Hepatic stellate cell (primary cell): Measurements from ENCODE around the gene HEATR3.

Source experiments
- DNase-seq: peaks from one replicate; pipeline ENCODE4 v3.0.0; 2011; ENCODE audit warnings: low spot score

The HEATR3 gene

DNA sequence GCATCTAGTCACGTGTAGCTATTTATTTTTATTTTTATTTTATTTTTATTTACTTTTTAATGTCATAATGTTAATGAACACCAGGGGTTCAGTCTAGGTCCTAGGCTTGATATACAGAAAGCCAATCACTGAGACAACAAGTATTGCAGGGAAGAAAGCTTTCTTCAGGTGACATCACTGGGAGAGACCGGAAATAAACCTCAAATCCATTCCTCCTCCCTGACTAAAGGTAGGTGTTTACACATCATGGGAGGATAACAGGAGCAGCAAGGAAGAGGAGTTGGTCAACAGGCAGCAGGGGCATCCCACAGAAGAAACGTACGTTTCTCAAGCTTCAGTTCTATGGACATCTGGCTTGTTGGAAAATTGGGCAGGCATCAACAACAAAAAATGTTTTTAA lies 9.5 kb upstream of the HEATR3 start:
- DNase-seq: no peak

DNA sequence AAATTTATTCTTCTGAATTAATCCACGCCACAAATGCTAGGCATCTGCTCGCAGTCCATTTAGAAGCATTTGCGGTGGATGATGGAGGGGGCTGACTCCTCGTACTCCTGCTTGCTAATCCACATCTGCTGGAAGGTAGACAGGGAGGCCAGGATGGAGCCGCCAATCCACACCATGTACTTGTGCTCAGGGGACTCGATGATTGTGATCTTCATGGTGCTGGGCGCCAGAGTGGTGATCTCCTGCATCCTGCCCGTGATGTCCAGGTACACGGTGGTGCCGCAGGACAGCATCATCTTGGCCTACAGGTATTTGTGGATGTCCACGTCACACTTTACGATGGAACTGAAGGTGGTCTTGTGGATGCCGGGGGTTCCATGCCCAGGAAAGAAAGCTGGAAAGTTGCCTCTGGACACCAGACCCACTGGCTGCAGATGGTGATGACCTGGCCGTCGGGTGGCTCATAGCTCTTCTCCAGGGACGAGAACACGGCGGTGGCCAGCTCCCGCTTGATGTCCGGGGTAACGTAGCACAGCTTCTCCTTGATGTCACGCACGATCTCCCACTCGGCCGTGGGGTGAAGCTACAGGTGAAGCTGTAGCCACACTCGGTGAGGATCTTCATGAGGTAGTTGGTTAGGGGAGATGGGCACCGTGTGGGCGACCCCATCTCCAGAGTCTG lies 7.5 kb upstream of the HEATR3 start:
- no peak for DNase-seq

DNA sequence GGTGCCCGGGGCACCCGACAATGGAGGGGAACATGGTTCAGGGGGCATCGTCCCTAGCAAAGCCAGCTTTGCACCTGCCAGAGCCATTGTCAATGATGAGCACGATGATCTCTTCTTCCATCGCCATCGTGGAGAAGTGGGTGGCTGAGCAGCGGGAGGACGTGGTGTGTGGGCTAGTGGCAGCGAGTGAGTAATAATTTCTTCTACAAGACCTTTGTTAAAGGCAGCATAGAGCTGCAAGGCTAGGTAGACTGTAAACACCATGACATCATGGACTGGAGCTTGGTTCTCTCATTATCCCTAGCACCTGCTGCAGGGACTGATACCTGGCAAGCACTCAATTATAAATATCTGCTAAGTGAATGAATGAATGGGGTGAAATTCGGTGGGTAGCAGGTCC lies 6.7 kb upstream of the HEATR3 start:
- DNase-seq: no peak

DNA sequence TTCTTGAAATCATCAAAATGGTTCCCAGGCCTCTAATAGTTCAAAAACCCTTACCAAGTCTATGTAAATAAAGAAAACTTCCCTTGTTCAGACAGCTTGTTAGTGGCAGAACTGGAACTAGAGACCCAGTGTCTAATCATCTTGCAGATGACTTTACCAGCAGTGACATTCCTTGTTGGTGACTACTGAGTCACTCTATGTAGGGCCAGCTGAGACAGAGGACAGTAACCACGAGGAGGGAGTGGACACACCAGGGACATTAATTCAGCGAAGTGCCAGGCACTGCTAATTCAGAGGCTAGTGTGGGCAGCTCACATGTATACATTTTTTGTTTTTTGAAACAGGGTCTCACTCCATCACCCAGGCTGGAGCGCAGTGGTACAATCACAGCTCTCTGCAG lies 6.1 kb upstream of the HEATR3 start:
- DNase-seq: no peak

DNA sequence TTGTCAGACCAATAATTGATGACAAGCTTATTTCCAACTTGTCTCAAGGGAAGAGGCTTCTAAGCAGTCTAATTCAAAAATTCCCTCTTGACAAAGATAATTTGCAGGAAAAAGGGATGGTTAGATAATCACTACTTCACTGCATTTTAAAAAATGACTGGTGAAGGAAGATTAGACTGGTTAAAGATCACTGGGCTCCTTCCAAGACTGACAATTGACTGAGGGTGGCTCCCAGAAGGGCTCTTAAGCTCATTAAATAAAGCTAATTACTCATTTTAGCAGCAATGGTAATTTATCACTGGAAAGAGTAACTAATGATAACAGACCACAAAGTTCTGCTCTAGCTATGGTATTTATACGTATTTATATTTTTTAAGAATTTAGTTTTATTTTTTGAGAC lies 4.4 kb upstream of the HEATR3 start:
- DNase-seq: no peak

DNA sequence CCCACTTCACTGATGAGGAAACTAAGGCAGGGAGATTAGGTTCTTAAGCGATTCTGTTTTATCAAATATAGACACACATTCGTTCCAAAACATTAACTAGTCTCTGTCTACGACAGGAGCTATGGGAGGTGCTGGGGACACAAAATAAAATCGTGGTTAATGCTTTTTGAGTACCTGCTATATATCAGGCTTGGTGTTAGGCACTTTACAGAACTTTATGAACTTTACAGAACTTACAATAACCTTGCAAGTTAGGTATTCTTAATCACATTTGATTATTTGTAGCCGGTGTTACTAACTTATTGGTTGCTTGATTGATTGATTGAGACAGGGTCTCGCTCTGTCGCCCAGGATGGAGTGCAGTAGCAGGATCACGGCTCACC lies 538 bp upstream of the HEATR3 start:
- no peak for DNase-seq

DNA sequence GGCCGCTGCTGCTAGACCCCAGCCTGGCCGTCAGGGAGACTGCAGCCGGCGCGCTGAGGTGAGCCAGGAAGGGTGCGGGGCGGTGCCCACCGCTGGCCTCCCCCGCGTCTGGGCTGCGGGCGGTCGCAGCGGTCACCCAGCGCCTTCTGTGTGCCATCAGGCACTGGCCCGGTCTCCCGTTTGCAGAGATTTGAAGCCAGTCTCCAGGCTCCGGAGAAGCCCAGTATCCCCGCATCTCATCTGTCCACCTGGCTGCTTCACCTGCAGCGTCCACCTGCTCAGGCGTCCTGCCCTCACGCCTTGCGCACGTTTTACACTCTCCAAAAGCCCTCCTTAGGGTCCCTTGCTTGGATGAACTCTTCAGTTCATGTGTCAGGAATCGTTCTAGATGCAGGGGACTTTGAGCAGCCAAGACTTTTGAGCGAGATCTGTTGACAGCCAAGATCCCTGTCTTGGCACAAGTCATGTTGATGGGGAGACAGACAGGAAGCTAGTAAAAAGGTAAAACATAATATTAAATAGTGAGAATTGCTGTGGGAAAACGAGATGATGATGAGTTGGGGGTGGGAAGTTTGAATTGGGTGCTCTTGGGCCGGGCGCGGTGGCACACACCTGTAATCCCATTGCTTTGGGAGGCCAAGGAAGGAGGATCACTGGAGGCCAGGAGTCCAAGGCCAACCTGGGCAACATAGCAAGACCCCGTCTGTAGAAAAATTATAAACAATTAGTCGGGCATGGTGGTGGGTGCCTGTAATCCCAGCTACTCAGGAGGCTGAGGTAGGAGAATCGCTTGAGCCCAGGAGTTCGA lies 916 bp downstream of the HEATR3 start:
- DNase-seq: no peak

DNA sequence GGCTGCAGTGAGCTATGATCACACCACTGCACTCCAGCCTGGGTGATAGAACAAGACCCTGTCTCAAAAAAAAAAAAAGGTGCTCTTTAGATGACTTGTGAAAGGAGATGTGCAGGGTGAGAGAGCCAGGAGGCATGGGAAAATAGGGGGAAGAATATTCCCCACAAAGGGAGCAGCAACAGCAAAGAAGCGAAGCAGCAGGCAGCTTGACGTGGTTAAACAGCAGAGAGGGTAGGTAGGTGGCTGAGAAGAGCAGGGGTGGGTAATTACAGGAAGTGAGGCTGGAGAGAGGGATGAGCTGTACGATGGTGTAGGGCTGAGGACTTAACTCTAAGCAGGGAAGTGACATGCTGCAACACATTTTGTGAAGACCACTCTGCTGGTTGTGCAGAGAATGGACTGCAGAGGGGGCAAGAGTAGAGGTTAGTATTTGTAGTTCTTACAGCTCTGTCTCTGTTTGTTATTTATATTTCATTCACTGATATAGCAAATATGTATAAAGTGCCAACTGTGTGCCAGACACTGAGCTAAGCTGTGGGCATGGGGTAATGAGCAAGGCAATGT lies 1.6 kb downstream of the HEATR3 start:
- peak; percentile 20 for DNase-seq

DNA sequence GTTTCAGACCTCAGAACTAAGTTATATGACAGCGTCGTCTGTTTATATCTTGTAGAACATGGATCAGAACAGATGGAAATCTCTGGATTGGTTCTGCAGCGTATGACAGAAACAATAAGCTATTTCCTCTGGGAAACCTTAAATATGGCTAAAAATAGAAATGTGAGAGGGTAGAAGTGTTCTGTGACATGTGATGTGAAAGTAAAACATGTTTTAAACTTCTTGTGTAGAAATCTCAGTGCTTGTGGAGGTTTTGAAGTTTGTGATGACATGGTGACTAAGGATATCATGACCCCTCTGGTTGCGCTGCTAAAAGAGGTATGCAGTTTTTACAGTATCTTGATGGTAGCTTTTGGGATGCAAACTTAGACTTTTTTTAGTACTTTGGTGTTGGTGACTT lies 2.8 kb downstream of the HEATR3 start:
- DNase-seq: peak; percentile 52

DNA sequence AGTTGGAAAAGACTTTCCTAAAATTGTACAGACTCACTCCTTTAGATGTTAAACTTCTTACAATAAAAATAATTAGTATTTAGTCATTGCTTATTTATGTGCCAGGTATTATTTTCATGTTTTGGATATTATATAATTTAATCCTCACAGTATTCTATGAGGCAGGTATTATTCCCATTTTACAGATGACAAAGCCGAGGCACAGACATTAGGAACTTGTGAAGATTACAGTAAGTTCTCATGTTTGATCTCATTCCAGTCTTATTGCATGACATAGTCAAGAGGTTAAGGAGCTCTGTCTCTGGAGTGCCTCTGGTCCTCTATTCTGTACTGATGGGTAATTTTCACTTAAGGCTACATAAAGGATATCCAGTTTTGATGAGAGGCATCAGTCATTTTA lies 3.3 kb downstream of the HEATR3 start:
- no peak for DNase-seq

DNA sequence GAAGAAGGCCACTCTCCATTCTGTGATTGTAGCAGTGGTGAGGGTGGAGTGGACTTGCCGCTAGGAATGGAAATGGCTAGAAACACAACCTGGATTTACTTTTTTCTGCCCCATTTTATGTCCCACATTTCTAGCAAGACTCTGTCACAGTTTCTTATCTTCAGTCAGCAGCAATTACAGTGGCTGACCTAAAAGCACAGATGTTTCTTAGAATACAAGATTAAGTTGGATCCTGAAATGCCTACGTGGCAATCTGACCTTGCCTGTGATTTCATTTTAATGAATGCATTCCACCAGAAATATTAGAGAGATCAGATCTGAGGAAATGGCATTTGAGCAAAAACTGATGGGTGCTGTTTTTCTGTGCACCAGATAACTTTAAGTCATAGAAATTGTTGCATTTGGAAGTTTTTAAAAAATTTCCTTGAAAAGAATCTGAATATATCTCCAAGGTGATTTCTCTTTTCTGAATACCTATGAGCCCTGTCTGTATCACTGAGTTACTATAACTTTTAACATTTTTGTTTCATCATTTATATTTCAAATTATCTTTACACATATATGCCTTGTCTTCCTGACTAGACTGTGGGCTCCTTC lies 5.4 kb downstream of the HEATR3 start:
- DNase-seq: no peak

DNA sequence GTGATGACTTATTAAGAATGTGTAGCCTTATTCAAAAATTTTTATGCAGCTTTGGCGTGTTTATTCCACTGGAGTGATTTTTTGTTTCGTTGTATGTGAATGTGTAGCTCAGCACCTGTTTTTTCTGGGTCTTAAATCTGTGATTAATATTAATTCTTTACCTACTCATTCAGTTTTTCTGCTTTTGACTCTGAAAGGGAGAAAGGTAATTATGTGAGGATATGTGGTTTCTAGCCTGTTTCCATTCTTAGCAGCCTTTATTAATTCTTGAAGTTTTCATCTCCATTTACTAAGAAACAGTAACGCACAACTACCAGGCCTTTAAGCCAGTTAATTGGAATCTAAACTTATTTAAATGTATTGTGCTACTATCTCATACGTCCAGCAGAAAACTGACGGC lies 7.0 kb downstream of the HEATR3 start:
- no peak for DNase-seq

DNA sequence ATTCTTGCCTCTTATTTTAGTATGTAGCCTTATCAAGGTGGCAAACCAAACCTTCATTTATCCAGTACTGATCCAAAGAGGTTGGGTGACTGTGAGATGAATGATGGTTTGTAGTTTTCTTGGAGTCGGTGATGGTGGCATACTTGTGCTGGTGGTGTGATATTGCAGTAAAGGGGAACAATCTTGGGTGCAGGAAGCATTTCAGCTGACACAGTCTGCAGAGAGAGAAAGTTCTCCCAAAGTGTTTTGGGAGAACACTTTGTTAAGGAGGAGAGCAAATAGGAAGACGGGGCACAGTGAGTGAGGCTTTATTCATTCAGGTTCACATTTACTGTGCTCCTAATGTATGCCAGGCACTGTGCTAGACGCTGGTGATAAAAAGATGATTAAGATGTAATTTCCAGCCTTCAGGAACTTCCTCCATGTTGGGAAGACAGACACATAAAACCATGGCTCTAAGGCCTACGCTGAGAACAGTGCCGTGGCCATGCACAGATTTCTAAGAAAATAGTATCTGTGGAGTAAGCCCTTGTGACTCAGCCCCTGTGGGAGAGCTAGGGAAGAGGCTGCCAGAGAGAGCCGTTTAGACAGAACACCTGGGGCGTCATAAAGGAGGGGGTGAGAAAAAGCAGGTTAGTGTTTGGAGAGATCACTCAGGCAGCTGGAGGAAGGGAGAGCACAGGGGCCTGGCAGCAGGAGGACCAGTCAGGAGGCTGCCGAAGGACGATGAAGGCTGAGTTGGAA lies 13.8 kb downstream of the HEATR3 start:
- no peak for DNase-seq

DNA sequence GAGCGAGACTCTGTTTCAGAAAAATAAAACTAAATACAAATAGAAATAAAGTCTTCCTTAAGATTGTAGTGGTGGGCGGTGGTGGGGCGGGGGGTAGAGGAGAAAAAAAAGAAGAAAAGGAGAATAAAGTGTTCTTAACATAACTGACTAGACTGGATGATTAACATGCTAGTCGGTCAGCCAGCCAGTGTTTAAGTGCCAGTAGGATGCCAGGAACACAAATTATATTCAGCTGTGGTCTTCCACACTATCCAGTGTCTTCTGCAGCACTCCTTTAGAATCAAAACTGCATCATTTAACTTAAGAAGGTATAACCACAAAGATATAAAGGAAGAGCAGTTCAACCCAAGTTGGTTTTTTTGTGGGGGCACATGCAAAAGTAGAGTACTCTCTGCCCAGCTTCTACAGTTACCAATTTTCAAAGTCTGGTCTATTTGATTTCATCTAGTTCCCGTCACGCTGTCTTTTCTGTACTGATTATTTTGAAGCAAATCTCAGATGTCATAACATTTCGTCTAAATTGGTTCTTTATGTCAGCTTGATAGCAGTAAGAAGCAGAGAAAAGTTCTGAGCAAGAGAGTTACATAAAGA lies 15.8 kb downstream of the HEATR3 start:
- no peak for DNase-seq

DNA sequence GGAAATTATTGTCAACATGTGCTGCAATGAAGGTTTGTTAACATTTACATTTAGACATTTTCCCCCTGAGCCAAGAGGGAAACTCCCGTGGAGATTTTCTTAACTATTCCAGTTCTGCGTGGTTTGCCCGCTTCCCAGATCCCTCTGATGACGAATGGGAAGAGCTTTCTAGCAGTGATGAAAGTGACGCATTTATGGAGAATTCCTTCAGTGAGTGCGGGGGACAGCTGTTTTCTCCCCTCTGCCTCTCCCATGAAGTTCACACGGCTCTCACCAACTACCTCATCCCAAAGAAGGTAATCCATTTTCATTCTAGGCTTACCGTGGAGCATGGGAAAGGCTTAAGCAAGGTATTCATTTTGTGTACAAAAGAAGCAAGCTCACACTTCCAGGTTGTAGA lies 18.2 kb downstream of the HEATR3 start:
- no peak for DNase-seq

DNA sequence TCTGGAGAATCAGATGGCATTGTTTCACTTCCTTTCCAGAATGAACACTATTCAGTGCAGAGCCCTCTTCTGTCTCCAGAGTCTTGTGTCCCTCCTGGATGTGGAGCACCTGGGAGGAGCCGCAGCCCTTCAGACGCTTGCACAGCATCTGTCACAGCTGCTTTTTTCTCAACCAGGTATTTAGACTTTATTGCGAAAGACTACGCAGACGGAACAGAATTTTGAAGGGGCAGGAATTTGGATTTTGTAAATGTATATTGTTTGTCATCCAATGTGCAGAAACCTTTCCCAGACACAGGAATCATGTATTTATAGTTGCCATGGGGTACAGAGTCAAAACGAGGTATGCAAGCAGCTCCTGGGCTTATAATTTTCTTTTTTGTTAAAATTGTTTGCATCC lies 20.4 kb downstream of the HEATR3 start:
- no peak for DNase-seq

DNA sequence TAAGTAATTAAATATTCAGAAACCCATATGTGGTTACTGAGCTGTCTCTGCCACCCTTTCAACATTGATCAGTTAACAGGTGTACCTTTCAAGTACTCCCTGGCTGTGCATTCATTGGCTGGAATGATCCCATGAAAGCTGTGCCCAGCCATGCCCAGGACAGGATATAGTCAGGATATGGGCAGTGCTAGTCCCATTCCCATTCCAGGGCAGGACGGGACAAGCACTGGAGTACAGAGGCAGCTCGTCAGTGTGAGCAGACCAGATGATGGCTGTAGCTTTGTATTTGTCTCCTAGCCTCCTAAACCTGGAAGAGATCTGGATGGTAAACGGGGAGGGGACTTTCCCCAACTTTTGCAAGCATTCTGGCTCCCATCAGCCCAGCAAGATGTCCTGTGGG lies 22.5 kb downstream of the HEATR3 start:
- no peak for DNase-seq

DNA sequence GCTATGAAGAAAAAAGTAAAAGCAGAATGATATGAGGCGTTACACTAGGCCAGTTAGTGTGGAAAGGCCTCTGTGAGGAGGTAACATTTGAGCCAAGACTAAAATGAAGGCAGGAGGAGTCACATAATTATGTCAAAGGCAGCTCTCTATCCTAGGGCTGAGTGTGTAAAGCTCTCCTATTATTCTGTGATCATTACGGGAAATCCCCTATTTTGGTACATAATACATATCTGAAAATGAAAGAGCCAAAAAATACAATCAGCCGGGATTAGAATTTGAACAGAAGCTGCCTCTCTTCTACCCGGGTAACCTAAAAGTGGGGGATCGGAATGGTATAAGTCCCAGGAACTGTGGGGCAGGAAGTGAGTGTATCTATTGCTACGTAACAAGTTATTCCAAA lies 27.1 kb downstream of the HEATR3 start:
- DNase-seq: no peak

DNA sequence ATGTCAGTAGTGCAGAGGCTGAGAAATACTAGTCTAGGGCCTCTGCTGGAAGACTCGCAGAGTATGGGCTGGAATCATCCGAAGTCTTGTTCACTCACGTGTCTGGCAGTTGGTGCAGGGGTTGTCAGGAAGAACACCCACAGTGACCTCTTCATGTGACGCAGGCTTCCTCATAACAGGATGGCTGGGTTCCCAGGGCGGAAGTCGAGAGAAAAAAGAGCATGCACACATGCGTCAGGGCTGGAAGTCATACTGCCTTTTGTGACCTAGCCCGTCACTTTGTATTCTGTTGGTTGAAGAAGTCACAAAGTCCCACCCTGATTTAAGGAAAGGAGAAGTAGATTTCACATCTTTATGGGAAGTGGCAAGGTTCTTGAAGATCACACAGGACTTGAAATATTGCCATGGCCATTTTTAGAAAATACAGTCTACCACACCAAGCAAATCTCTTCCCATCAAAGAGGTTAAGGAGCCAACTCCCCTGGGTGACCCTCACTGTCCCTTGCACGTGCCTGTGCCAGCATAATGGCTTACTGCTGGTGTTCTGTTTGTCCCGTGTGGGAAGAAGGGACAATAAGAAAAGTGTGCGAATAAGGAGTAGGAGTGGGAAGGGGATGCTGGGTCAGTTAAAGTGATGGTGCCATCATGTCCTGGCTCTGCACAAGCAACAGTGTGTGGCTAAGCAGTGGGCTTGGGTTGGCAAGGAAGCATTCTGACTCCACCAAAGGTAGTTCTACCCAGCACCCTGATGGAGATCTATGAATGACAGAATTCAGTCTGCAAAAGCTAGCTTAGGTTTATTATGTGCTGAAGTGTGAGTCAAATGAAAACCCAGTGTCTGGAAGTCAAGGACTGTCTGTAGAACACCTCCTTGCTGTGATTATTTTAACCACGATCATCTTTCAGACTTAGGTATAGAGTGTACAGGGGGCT lies 28.1 kb downstream of the HEATR3 start:
- DNase-seq: no peak

DNA sequence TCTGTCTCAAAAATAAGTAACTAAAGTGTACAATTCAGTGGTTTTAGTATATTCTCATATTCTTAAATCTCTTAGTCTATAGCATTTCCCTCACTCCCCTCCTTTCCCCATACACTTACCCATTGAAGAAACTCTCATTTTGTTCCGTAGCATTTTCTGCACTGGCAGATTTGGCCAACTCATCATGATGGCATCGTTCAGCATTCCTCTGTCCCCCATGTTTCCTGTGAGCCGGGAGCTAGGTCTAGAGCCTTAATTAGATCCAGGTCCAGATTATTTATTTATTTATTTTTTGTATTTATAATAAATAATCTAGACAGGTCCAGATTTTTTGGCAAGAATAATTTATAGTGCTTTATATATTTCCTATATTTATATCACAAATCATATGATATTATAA lies 31.0 kb downstream of the HEATR3 start:
- peak; percentile 26 for DNase-seq
